ENCODE results near the gene TCF7L1. TPM values are rescaled to one million over a fixed set of nuclear protein-coding genes. Genes with fewer than 3 reads are reported as not detected.
"Not testable (repeated sequence)": the region's sequence is repeated elsewhere in the genome, so short reads cannot be mapped to it uniquely, and the experiment has no call there.

The TCF7L1 gene
- total and polyA plus RNA-seq, 11 donors: 1.9 to 9.8 (median 6.3) TPM

DNA sequence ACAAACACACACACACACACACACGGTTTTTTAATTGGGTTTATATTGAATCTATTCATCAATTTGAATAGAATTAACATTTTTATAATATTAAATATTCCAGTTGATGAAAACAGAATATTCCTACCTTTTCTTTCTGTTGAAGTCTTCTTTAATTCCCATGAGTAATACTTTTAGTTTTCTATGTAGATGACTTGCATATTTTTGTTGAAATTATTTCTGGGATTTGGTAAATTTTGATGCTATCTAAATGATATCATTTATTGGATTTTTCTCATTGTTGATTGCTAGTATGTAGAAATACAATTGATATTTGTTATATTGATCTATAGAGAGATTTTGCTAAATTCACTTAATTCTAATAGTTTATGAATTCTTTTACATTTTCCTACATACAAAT, 12.8 kb upstream of the TCF7L1 start:
- 64 to 71% (median 66%) methylated on average over 1 of the region's 1 CpG for WGBS, 4 donors
- no peak overlapping the region for H3K27ac ChIP-seq
- no peak overlapping the region for H3K4me3 ChIP-seq
- no peaks in the 10 kb centered on the region for H3K9me3 ChIP-seq
- DNase-seq (no peak), ATAC-seq (no peak)
- no peaks in the 10 kb centered on the region for H3K27me3 ChIP-seq
- intact Hi-C loops (cut with DNase I): no loop called here
- TF ChIP-seq, protein P1, sequence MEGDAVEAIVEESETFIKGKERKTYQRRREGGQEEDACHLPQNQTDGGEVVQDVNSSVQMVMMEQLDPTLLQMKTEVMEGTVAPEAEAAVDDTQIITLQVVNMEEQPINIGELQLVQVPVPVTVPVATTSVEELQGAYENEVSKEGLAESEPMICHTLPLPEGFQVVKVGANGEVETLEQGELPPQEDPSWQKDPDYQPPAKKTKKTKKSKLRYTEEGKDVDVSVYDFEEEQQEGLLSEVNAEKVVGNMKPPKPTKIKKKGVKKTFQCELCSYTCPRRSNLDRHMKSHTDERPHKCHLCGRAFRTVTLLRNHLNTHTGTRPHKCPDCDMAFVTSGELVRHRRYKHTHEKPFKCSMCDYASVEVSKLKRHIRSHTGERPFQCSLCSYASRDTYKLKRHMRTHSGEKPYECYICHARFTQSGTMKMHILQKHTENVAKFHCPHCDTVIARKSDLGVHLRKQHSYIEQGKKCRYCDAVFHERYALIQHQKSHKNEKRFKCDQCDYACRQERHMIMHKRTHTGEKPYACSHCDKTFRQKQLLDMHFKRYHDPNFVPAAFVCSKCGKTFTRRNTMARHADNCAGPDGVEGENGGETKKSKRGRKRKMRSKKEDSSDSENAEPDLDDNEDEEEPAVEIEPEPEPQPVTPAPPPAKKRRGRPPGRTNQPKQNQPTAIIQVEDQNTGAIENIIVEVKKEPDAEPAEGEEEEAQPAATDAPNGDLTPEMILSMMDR (IDR thresholded peaks at IDR 0.05): no peak
- no peak for TF ChIP-seq POLR2A (IDR thresholded peaks at IDR 0.05)
- H3K4me1 ChIP-seq: no peaks in the 10 kb centered on the region
- no peaks in the 10 kb centered on the region for H3K36me3 ChIP-seq

DNA sequence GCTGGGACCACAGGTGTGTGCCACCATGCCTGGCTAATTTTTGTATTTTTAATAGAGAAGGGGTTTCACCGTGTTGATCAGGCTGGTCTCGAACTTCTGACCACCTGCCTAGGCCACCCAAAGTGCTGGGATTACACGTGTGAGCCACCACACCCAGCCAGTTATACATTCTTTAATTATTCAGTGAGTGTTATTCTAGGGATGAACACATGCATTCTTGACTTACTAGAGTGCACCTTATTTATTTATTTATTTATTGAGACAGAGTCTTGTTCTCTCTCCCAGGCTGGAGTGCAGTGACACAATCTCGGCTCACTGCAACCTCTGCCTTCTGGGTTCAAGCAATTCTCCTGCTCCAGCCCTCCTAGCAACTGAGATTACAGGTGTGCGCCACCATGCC, 6.7 kb upstream of the TCF7L1 start:
- H3K27ac ChIP-seq, H3K36me3 ChIP-seq, H3K4me3 ChIP-seq, H3K4me1 ChIP-seq, DNase-seq, ATAC-seq, H3K27me3 ChIP-seq, H3K9me3 ChIP-seq: not testable (repeated sequence)
- intact Hi-C loops (cut with DNase I): loop anchor here in 1 of 10 donors (5.0 kb wide), 1 partner anchor 49 kb away; no protein-coding TSS in a partner anchor
- WGBS, 4 donors: 89 to 97% (median 91%) methylated on average over 5 of the region's 5 CpGs

DNA sequence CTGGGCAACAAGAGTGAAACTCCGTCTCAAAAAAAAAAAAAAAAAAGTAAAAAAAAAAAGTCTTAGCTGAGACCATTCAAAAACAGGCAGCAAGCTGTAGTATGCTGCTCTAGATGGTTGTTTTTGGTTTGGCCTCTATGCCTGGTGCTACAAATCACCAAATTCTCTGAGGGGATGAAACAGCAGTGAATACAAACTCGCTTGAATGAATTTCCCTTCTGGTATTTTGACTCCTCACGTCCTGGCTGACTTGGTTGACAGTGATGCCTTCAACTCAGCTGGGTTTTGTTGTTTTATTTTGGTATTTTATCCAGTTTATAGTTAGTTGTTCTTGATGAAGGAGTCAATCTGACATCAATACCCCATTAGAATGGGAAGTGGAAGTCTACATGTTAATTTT, 3.3 kb upstream of the TCF7L1 start:
- TF ChIP-seq, protein P1 (IDR thresholded peaks at IDR 0.05): no peak
- no peak for TF ChIP-seq POLR2A (IDR thresholded peaks at IDR 0.05)
- Histone ChIP-seq H3K4me3 (no peak overlapping the region), H3K4me1 (peaks cover 4 to 20% (median 9%) of the 10 kb centered on the region in 12 donors), H3K27me3 (peaks cover 0 to 24% (median 0%) of the 10 kb centered on the region in 9 donors), H3K9me3 (no peaks in the 10 kb centered on the region), H3K36me3 (no peaks in the 10 kb centered on the region), H3K27ac (no peak overlapping the region)
- ATAC-seq: no peak
- DNase-seq: no peak
- intact Hi-C loops (cut with DNase I): loop anchor here in 8 of 10 donors (5.0 to 10.0 kb wide), 5 partner anchors 53 to 157 kb away; no protein-coding TSS in a partner anchor
- WGBS, 4 donors: 77 to 88% (median 80%) methylated on average over 3 of the region's 3 CpGs

DNA sequence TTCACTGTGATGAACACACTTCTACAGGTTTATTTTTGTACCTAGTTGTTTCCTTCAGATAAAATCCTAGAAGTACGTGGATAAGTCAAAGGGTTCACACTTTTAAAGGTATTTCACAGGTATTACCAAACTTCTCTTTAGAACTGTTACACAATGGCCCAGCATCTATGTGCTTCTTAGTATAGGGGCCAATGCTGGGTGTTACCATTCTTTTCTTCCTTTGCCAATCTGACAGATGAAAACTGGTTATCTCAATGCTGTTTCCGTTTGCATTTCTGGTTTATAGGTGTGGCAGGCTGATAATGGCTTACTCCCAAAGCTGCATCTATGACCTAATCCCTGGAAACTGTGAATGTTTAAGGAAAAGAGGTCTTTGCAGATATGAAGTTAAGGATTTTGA, 2.8 kb upstream of the TCF7L1 start:
- no peak overlapping the region for H3K4me3 ChIP-seq
- WGBS, 4 donors: 53 to 61% (median 56%) methylated on average over 2 of the region's 2 CpGs
- no peaks in the 10 kb centered on the region for H3K9me3 ChIP-seq
- H3K36me3 ChIP-seq: no peaks in the 10 kb centered on the region
- peaks cover 4 to 25% (median 11%) of the 10 kb centered on the region in 12 donors for H3K4me1 ChIP-seq
- intact Hi-C loops (cut with DNase I): loop anchor here in 7 of 10 donors (5.0 to 10.0 kb wide), 4 partner anchors 63 to 157 kb away; no protein-coding TSS in a partner anchor
- DNase-seq: no peak
- H3K27me3 ChIP-seq: peaks cover 0 to 26% (median 0%) of the 10 kb centered on the region in 9 donors
- ATAC-seq: no peak
- H3K27ac ChIP-seq: no peak overlapping the region
- TF ChIP-seq POLR2A (IDR thresholded peaks at IDR 0.05): no peak
- TF ChIP-seq, protein P1 (IDR thresholded peaks at IDR 0.05): no peak

DNA sequence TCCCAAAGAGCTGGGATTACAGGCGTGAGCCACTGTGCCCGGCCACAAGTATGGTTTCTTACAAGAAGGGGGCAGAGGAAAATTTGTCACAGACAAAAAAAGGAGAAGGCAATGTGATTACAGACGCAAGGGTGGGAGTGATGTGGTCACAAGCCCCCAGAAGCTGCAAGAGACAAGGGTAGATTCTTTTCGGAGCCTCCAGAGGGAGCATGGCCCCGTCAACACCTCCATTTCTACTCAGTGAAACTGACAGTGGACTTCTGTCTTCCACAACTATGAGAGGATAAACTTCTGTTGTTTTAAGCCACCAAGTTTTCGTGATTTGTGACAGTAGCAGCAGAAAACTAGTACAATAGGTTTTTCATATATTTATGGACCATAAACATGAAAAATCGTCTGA, 2.1 kb upstream of the TCF7L1 start:
- peak in 1 of 5 donors; percentile 29 for DNase-seq
- WGBS, 4 donors: 44 to 47% (median 45%) methylated on average over 7 of the region's 7 CpGs
- intact Hi-C loops (cut with DNase I): loop anchor here in 7 of 10 donors (1.0 to 10.0 kb wide), 6 partner anchors 64 to 169 kb away; no protein-coding TSS in a partner anchor

More for the DNA sequence above, 2.1 kb upstream of the TCF7L1 start:
- H3K36me3 ChIP-seq: no peaks in the 10 kb centered on the region
- peaks cover 4 to 32% (median 15%) of the 10 kb centered on the region in 12 donors for H3K4me1 ChIP-seq
- no peak for ATAC-seq
- TF ChIP-seq, protein P1 (IDR thresholded peaks at IDR 0.05): peak; percentile 36 to 65 (median 56)
- TF ChIP-seq POLR2A (IDR thresholded peaks at IDR 0.05): no peak
- H3K27ac ChIP-seq: no peak overlapping the region
- H3K4me3 ChIP-seq: no peak overlapping the region
- peaks cover 0 to 26% (median 0%) of the 10 kb centered on the region in 9 donors for H3K27me3 ChIP-seq
- no peaks in the 10 kb centered on the region for H3K9me3 ChIP-seq
